Fibroblast of the aortic adventitia (primary cell): ENCODE data around the gene FRMD4A. TPM values are rescaled to one million over a fixed set of nuclear protein-coding genes. Genes with fewer than 3 reads are reported as not detected.
"Not testable (repeated sequence)": the region's sequence is repeated elsewhere in the genome, so short reads cannot be mapped to it uniquely, and the experiment has no call there.

Source experiments
- DNase-seq: peaks from one replicate; pipeline ENCODE4 v3.0.0-alpha.2; 2010; ENCODE audit warnings: low read depth
- H3K4me3 ChIP-seq: 2 replicates; pipeline ENCODE4 v1.5.1; 2011; ENCODE audit warnings: low read depth, mild to moderate bottlenecking, control low read depth, low read length, moderate library complexity
- CTCF ChIP-seq: IDR thresholded peaks from 2 replicates; pipeline ENCODE4 v1.5.1; 2011; ENCODE audit warnings: mild to moderate bottlenecking, low read length, control low read depth, inconsistent platforms; ENCODE audit not compliant: insufficient read depth
- total RNA-seq: library from RNA; depleted of rRNA; stranded (reverse); fragments of >200 nt; gene quantifications from 2 replicates; pipeline ENCODE4 v1.2.3, GENCODE V29; 2012; ENCODE audit warnings: low replicate concordance

Gene FRMD4A
- total RNA-seq, 1 donor: 42.4 TPM

- no peak for TF ChIP-seq CTCF
- DNase-seq: peak; percentile 28
Measured at GRCh38 chr10:13719425-13719824, 611.3 kb downstream of the FRMD4A start.

GRCh38 chr10:13718820-13719219, 611.9 kb downstream of the FRMD4A start:
- TF ChIP-seq CTCF: no peak
- DNase-seq: no peak
- no peak overlapping the region for H3K4me3 ChIP-seq

More at GRCh38 chr10:13719425-13719824, 611.3 kb downstream of the FRMD4A start:
- H3K4me3 ChIP-seq: no peak overlapping the region

GRCh38 chr10:13717936-13718772, 612.6 kb downstream of the FRMD4A start:
- no peak for TF ChIP-seq CTCF
- H3K4me3 ChIP-seq: peak overlapping the region; percentile 51
- DNase-seq: peak; percentile 95

GRCh38 chr10:13717571-13717935, 613.2 kb downstream of the FRMD4A start:
- DNase-seq: no peak
- no peak overlapping the region for H3K4me3 ChIP-seq
- TF ChIP-seq CTCF: no peak

GRCh38 chr10:13716081-13717071, 614.3 kb downstream of the FRMD4A start:
- TF ChIP-seq CTCF: no peak
- peak; percentile 94 for DNase-seq
- H3K4me3 ChIP-seq: no peak overlapping the region

- not testable (repeated sequence) for H3K4me3 ChIP-seq, DNase-seq
Measured at GRCh38 chr10:13715596-13715995, 615.1 kb downstream of the FRMD4A start.

- no peak overlapping the region for H3K4me3 ChIP-seq
- DNase-seq: no peak
- no peak for TF ChIP-seq CTCF
Measured at GRCh38 chr10:13715100-13715499, 615.6 kb downstream of the FRMD4A start.
